HAP-1 (cell line): ENCODE measurements around the gene IGF1R.
A peak's percentile ranks its signal among the peaks of the same experiment; 100 is the strongest.
"Not testable (repeated sequence)": the region's sequence is repeated elsewhere in the genome, so short reads cannot be mapped to it uniquely, and the experiment has no call there.

Experiments
- DNase-seq, 2 experiments: peaks; one replicate each; pipeline ENCODE4 v3.0.0-alpha.2; 2016 to 2020; ENCODE audit warnings: low spot score in 2 of 2
- H3K27me3 ChIP-seq: fragments of 250-450 bp; sonication (Bioruptor Pico); 2 replicates; pipeline ENCODE4 v1.5.1; 2020; ENCODE audit warnings: low read depth, mild to moderate bottlenecking, moderate library complexity
- H3K36me3 ChIP-seq: fragments of 250-450 bp; sonication (Bioruptor Pico); replicated peaks from 2 replicates; pipeline ENCODE4 v1.5.1; 2020; ENCODE audit warnings: mild to moderate bottlenecking
- H3K4me1 ChIP-seq: fragments of 250-450 bp; sonication (Bioruptor Pico); 2 replicates; pipeline ENCODE4 v1.5.1; 2020; ENCODE audit warnings: mild to moderate bottlenecking
- H3K4me3 ChIP-seq: fragments of 250-450 bp; sonication (Bioruptor Pico); 2 replicates; pipeline ENCODE4 v1.5.1; 2020; ENCODE audit warnings: mild to moderate bottlenecking, moderate library complexity
- H3K9me3 ChIP-seq: fragments of 250-450 bp; sonication (Bioruptor Pico); 2 replicates; pipeline ENCODE4 v1.5.1; 2020; ENCODE audit warnings: mild to moderate bottlenecking, moderate library complexity
- in situ Hi-C: fragments of 300-500 bp; cut with MboI; formaldehyde crosslinking; loops from 3 replicates; pipeline ENCODE4 v1.14.3; 2020; ENCODE audit warnings: low sequenced_read_pairs, inconsistent platforms, mixed read lengths

Gene IGF1R

GRCh38 chr15:98647774-98648653, at the start of gene IGF1R:
Gene IGF1R (plus strand): TSS chr15:98648539. CDS start chr15:98649582, 1,043 bp downstream.
- peak; percentile 80 to 86 for DNase-seq
- no peaks in the 10 kb centered on the region for H3K9me3 ChIP-seq
- in situ Hi-C loops = no loop called here
- H3K27me3 ChIP-seq = no peaks in the 10 kb centered on the region
- H3K4me1 ChIP-seq = peaks cover 19% of the 10 kb centered on the region
- H3K4me3 ChIP-seq = peak within 1 kb of the TSS; percentile 76
- H3K36me3 ChIP-seq = no peaks in the 10 kb centered on the region

- no peaks in the 10 kb centered on the region for H3K36me3 ChIP-seq
- DNase-seq = no peak
- in situ Hi-C loops = no loop called here
- H3K27me3 ChIP-seq = peaks cover 7% of the 10 kb centered on the region
- H3K4me1 ChIP-seq = no peaks in the 10 kb centered on the region
- no peaks in the 10 kb centered on the region for H3K9me3 ChIP-seq
- no peak overlapping the region for H3K4me3 ChIP-seq
These were observed 48.2 kb upstream of the IGF1R start for GRCh38 chr15:98599909-98600691.

GRCh38 chr15:98604983-98605382, 43.4 kb upstream of the IGF1R start:
- in situ Hi-C loops = no loop called here
- DNase-seq = no peak
- Histone ChIP-seq H3K9me3 (no peaks in the 10 kb centered on the region), H3K4me3 (no peak overlapping the region), H3K27me3 (no peaks in the 10 kb centered on the region), H3K36me3 (no peaks in the 10 kb centered on the region), H3K4me1 (no peaks in the 10 kb centered on the region)

- H3K4me1 ChIP-seq = no peaks in the 10 kb centered on the region
- H3K27me3 ChIP-seq = no peaks in the 10 kb centered on the region
- H3K36me3 ChIP-seq = no peaks in the 10 kb centered on the region
- in situ Hi-C loops = no loop called here
- DNase-seq = peak in 1 of 2 experiments; percentile 30
- H3K4me3 ChIP-seq = no peak overlapping the region
- H3K9me3 ChIP-seq = no peaks in the 10 kb centered on the region
These were observed 39.0 kb upstream of the IGF1R start for GRCh38 chr15:98609144-98609852.

- no peaks in the 10 kb centered on the region for H3K9me3 ChIP-seq
- in situ Hi-C loops = no loop called here
- DNase-seq = no peak
These were observed 37.3 kb upstream of the IGF1R start for GRCh38 chr15:98610991-98611390.

GRCh38 chr15:98611808-98612207, 36.5 kb upstream of the IGF1R start:
- Histone ChIP-seq H3K27me3 (no peaks in the 10 kb centered on the region), H3K4me1 (no peaks in the 10 kb centered on the region), H3K4me3 (no peak overlapping the region), H3K36me3 (no peaks in the 10 kb centered on the region), H3K9me3 (no peaks in the 10 kb centered on the region)
- no peak for DNase-seq
- in situ Hi-C loops = no loop called here

More at GRCh38 chr15:98610991-98611390, 37.3 kb upstream of the IGF1R start:
- no peaks in the 10 kb centered on the region for H3K27me3 ChIP-seq
- H3K4me1 ChIP-seq = no peaks in the 10 kb centered on the region
- no peaks in the 10 kb centered on the region for H3K36me3 ChIP-seq
- no peak overlapping the region for H3K4me3 ChIP-seq

GRCh38 chr15:98612490-98613110, 35.7 kb upstream of the IGF1R start:
- Histone ChIP-seq H3K36me3 (no peaks in the 10 kb centered on the region), H3K4me3 (no peak overlapping the region), H3K4me1 (no peaks in the 10 kb centered on the region), H3K9me3 (no peaks in the 10 kb centered on the region), H3K27me3 (no peaks in the 10 kb centered on the region)
- no peak for DNase-seq
- in situ Hi-C loops = no loop called here

GRCh38 chr15:98614681-98615080, 33.7 kb upstream of the IGF1R start:
- Histone ChIP-seq H3K36me3 (no peaks in the 10 kb centered on the region), H3K4me1 (no peaks in the 10 kb centered on the region), H3K4me3 (no peak overlapping the region), H3K9me3 (no peaks in the 10 kb centered on the region), H3K27me3 (0 out of 2 replicates have a peak, but pooled peaks cover 2% of the 10 kb centered on the region)
- in situ Hi-C loops = no loop called here
- no peak for DNase-seq

GRCh38 chr15:98616397-98616796, 31.9 kb upstream of the IGF1R start:
- no peak for DNase-seq

GRCh38 chr15:98617328-98617980, 30.9 kb upstream of the IGF1R start:
- no peaks in the 10 kb centered on the region for H3K9me3 ChIP-seq
- H3K4me1 ChIP-seq = no peaks in the 10 kb centered on the region
- no peaks in the 10 kb centered on the region for H3K36me3 ChIP-seq
- H3K4me3 ChIP-seq = no peak overlapping the region
- in situ Hi-C loops = no loop called here
- no peak for DNase-seq
- peaks cover 30% of the 10 kb centered on the region for H3K27me3 ChIP-seq

More at GRCh38 chr15:98616397-98616796, 31.9 kb upstream of the IGF1R start:
- Histone ChIP-seq H3K27me3 (peaks cover 19% of the 10 kb centered on the region), H3K36me3 (no peaks in the 10 kb centered on the region), H3K9me3 (no peaks in the 10 kb centered on the region), H3K4me3 (no peak overlapping the region), H3K4me1 (no peaks in the 10 kb centered on the region)
- in situ Hi-C loops = no loop called here

GRCh38 chr15:98618576-98618975, 29.8 kb upstream of the IGF1R start:
- peaks cover 38% of the 10 kb centered on the region for H3K27me3 ChIP-seq
- H3K36me3 ChIP-seq, in situ Hi-C loops, H3K4me3 ChIP-seq, DNase-seq, H3K9me3 ChIP-seq, H3K4me1 ChIP-seq: not testable (repeated sequence)

GRCh38 chr15:98620020-98620419, 28.3 kb upstream of the IGF1R start:
- no peak for DNase-seq
- in situ Hi-C loops = no loop called here
- Histone ChIP-seq H3K4me3 (no peak overlapping the region), H3K4me1 (no peaks in the 10 kb centered on the region), H3K36me3 (no peaks in the 10 kb centered on the region), H3K27me3 (peaks cover 49% of the 10 kb centered on the region), H3K9me3 (no peaks in the 10 kb centered on the region)

- H3K27me3 ChIP-seq = peaks cover 54% of the 10 kb centered on the region
- no peaks in the 10 kb centered on the region for H3K36me3 ChIP-seq
- in situ Hi-C loops = no loop called here
- no peak for DNase-seq
- H3K4me3 ChIP-seq = no peak overlapping the region
- no peaks in the 10 kb centered on the region for H3K4me1 ChIP-seq
- no peaks in the 10 kb centered on the region for H3K9me3 ChIP-seq
These were observed 27.3 kb upstream of the IGF1R start for GRCh38 chr15:98621021-98621420.
